ENCODE data around the gene ADGRB3. TPM values are rescaled to one million over a fixed set of nuclear protein-coding genes. Genes with fewer than 3 reads are reported as not detected.

Gene ADGRB3
- total and polyA plus RNA-seq, 10 of the 15 experiments (the other 5 are each of a cell fraction or from before 2014, with no cell fraction given) = 0.03 to 0.06 TPM; not detected in 8

DNA sequence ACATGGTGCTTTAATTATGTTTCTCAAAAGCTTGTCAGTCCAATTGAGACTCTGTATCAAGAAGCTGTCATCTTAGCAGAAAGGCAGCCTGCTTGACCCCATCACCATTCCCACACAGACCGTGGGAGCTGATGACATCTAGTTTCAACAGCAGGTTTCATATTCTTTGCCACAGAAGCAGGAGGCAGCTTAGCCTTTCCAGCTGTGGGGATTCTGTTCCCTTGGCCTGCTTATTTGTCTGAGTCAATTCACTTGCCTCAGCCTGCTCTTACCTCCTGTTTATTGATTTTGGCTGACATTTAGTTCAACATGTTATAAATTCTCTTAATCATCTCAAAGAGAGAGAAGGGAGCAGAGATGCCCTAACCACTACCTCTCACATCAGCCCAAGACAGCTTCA, 527.7 kb downstream of the ADGRB3 start:
- H3K79me2 ChIP-seq (ENCODE audit: control insufficient read depth, insufficient read depth, low read length) = no peaks in the 10 kb centered on the region
- no peak overlapping the region for H3K9ac ChIP-seq (ENCODE audit: control insufficient read depth, insufficient read depth, low read length)
- FAIRE-seq = no peak
- 14% methylated on average over 1 of the region's 1 CpG for WGBS (ENCODE audit: insufficient coverage, insufficient replicate concordance, low lambda C conversion rate, missing lambda C conversion rate)
- no peak overlapping the region for H3K27ac ChIP-seq (ENCODE audit: control insufficient read depth, insufficient read depth)
- H3K4me1 ChIP-seq (ENCODE audit: control insufficient read depth, insufficient read depth, low read length) = no peaks in the 10 kb centered on the region
- SMC1A ChIA-PET (ENCODE audit: uncharacterized antibody, unreplicated experiment) = no interaction called here
- no peak overlapping the region for H3K4me2 ChIP-seq (ENCODE audit: control insufficient read depth, insufficient read depth)
- H3K4me3 ChIP-seq = no peak overlapping the region
- CTCF ChIA-PET = no interaction called here
- RAD21 ChIA-PET (ENCODE audit: unreplicated experiment) = no interaction called here
- POLR2A ChIA-PET = no interaction called here
- no TSS peak for BruUV-seq (replicated peaks)
- intact Hi-C loops (cut with micrococcal nuclease; ENCODE audit: unreplicated experiment) = no loop called here
- DNase-seq (ENCODE audit: low read depth, low spot score) = no peak
- no peak for ATAC-seq
- no peaks in the 10 kb centered on the region for H3K9me3 ChIP-seq (replicated peaks; ENCODE audit: control insufficient read depth, insufficient read depth, low read length)
- no peaks in the 10 kb centered on the region for H3K27me3 ChIP-seq (replicated peaks in 1 of 2; ENCODE audit: control insufficient read depth in 2 of 2, insufficient read depth in 2 of 2, low read length in 1 of 2)
- no peaks in the 10 kb centered on the region for H3K36me3 ChIP-seq (ENCODE audit: control insufficient read depth in 2 of 2, insufficient read depth in 2 of 2, low read length in 1 of 2)
- no peak overlapping the region for H2AFZ ChIP-seq (ENCODE audit: control insufficient read depth, low read depth, low read length)
- in situ Hi-C loops (cut with MboI) = no loop called here
- no peaks in the 10 kb centered on the region for H4K20me1 ChIP-seq (ENCODE audit: control insufficient read depth, insufficient read depth)
- TF ChIP-seq EED (IDR thresholded peaks at IDR 0.05; ENCODE audit: low read depth) = no peak
- no peak for TF ChIP-seq TCF12 (IDR thresholded peaks at IDR 0.05; ENCODE audit: low read depth, low read length)
- TF ChIP-seq, protein P1, sequence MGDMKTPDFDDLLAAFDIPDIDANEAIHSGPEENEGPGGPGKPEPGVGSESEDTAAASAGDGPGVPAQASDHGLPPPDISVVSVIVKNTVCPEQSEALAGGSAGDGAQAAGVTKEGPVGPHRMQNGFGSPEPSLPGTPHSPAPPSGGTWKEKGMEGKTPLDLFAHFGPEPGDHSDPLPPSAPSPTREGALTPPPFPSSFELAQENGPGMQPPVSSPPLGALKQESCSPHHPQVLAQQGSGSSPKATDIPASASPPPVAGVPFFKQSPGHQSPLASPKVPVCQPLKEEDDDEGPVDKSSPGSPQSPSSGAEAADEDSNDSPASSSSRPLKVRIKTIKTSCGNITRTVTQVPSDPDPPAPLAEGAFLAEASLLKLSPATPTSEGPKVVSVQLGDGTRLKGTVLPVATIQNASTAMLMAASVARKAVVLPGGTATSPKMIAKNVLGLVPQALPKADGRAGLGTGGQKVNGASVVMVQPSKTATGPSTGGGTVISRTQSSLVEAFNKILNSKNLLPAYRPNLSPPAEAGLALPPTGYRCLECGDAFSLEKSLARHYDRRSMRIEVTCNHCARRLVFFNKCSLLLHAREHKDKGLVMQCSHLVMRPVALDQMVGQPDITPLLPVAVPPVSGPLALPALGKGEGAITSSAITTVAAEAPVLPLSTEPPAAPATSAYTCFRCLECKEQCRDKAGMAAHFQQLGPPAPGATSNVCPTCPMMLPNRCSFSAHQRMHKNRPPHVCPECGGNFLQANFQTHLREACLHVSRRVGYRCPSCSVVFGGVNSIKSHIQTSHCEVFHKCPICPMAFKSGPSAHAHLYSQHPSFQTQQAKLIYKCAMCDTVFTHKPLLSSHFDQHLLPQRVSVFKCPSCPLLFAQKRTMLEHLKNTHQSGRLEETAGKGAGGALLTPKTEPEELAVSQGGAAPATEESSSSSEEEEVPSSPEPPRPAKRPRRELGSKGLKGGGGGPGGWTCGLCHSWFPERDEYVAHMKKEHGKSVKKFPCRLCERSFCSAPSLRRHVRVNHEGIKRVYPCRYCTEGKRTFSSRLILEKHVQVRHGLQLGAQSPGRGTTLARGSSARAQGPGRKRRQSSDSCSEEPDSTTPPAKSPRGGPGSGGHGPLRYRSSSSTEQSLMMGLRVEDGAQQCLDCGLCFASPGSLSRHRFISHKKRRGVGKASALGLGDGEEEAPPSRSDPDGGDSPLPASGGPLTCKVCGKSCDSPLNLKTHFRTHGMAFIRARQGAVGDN (IDR thresholded peaks at IDR 0.05) = no peak
- TF ChIP-seq SPI1 (IDR thresholded peaks at IDR 0.05; ENCODE audit: borderline replicate concordance, insufficient read depth, low read depth, low read length) = no peak
- TF ChIP-seq SIX5 (IDR thresholded peaks at IDR 0.05; ENCODE audit: low read depth, low read length, severe bottlenecking) = no peak
- TF ChIP-seq, protein P2, sequence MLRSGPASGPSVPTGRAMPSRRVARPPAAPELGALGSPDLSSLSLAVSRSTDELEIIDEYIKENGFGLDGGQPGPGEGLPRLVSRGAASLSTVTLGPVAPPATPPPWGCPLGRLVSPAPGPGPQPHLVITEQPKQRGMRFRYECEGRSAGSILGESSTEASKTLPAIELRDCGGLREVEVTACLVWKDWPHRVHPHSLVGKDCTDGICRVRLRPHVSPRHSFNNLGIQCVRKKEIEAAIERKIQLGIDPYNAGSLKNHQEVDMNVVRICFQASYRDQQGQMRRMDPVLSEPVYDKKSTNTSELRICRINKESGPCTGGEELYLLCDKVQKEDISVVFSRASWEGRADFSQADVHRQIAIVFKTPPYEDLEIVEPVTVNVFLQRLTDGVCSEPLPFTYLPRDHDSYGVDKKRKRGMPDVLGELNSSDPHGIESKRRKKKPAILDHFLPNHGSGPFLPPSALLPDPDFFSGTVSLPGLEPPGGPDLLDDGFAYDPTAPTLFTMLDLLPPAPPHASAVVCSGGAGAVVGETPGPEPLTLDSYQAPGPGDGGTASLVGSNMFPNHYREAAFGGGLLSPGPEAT (IDR thresholded peaks at IDR 0.05; ENCODE audit: low read depth) = no peak
- TF ChIP-seq ZBED1 (IDR thresholded peaks at IDR 0.05; ENCODE audit: borderline replicate concordance) = no peak
- no peak for TF ChIP-seq ZNF622 (IDR thresholded peaks at IDR 0.05)
- TF ChIP-seq, protein P3, sequence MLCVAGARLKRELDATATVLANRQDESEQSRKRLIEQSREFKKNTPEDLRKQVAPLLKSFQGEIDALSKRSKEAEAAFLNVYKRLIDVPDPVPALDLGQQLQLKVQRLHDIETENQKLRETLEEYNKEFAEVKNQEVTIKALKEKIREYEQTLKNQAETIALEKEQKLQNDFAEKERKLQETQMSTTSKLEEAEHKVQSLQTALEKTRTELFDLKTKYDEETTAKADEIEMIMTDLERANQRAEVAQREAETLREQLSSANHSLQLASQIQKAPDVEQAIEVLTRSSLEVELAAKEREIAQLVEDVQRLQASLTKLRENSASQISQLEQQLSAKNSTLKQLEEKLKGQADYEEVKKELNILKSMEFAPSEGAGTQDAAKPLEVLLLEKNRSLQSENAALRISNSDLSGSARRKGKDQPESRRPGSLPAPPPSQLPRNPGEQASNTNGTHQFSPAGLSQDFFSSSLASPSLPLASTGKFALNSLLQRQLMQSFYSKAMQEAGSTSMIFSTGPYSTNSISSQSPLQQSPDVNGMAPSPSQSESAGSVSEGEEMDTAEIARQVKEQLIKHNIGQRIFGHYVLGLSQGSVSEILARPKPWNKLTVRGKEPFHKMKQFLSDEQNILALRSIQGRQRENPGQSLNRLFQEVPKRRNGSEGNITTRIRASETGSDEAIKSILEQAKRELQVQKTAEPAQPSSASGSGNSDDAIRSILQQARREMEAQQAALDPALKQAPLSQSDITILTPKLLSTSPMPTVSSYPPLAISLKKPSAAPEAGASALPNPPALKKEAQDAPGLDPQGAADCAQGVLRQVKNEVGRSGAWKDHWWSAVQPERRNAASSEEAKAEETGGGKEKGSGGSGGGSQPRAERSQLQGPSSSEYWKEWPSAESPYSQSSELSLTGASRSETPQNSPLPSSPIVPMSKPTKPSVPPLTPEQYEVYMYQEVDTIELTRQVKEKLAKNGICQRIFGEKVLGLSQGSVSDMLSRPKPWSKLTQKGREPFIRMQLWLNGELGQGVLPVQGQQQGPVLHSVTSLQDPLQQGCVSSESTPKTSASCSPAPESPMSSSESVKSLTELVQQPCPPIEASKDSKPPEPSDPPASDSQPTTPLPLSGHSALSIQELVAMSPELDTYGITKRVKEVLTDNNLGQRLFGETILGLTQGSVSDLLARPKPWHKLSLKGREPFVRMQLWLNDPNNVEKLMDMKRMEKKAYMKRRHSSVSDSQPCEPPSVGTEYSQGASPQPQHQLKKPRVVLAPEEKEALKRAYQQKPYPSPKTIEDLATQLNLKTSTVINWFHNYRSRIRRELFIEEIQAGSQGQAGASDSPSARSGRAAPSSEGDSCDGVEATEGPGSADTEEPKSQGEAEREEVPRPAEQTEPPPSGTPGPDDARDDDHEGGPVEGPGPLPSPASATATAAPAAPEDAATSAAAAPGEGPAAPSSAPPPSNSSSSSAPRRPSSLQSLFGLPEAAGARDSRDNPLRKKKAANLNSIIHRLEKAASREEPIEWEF (IDR thresholded peaks at IDR 0.05; ENCODE audit: insufficient replicate concordance, low read depth, low read length) = no peak
- TF ChIP-seq HDAC2 (IDR thresholded peaks at IDR 0.05) = no peak
- TF ChIP-seq, protein P4, sequence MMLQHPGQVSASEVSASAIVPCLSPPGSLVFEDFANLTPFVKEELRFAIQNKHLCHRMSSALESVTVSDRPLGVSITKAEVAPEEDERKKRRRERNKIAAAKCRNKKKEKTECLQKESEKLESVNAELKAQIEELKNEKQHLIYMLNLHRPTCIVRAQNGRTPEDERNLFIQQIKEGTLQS (IDR thresholded peaks at IDR 0.05; ENCODE audit: borderline replicate concordance, extremely low read depth, low read depth, low read length) = no peak
